Gastrocnemius medialis (tissue), 4 donors: ENCODE measurements around the gene KLF11. TPM values are rescaled to one million over a fixed set of nuclear protein-coding genes. Genes with fewer than 3 reads are reported as not detected.

ENCODE experiments used
- ATAC-seq, 2 donors: fragments of 150-250 bp; one replicate each; pipeline ENCODE4 v1.9.1; 2016
- DNase-seq, 2 donors: peaks; one replicate each; pipeline ENCODE4 v3.0.0-alpha.2; 2019
- H3K27ac ChIP-seq, 4 donors: fragments of 200-600 bp; sonication (generic); 1 replicate in 1 of 4; 2 replicates in 3 of 4; pipeline ENCODE4 v1.5.1; 2016 to 2018; ENCODE audit warnings: mild to moderate bottlenecking in 2 of 4, moderate library complexity in 1 of 4
- H3K27me3 ChIP-seq, 3 donors: fragments of 200-600 bp; sonication (generic) in 2 of 3; 1 replicate in 1 of 3; 2 replicates in 2 of 3; pipeline versions ENCODE4 v1.5.1 to v1.6.0; 2016 to 2019; ENCODE audit warnings: mild to moderate bottlenecking in 1 of 3, moderate library complexity in 1 of 3
- H3K36me3 ChIP-seq, 2 donors: fragments of 200-600 bp; sonication (generic) in 1 of 2; one replicate each; pipeline ENCODE4 v1.5.1; 2017 to 2018
- H3K4me1 ChIP-seq, 2 donors: fragments of 200-600 bp; sonication (generic) in 1 of 2; one replicate each; pipeline ENCODE4 v1.5.1; 2016 to 2017; ENCODE audit warnings: mild to moderate bottlenecking in 2 of 2
- H3K4me3 ChIP-seq, 4 donors: fragments of 200-600 bp; sonication (generic) in 3 of 4; 1 replicate in 1 of 4; 2 replicates in 3 of 4; pipeline ENCODE4 v1.5.1; 2016 to 2019; ENCODE audit warnings: mild to moderate bottlenecking in 2 of 4
- H3K9me3 ChIP-seq, 3 donors: fragments of 200-600 bp; sonication (generic) in 2 of 3; 1 replicate in 1 of 3; 2 replicates in 2 of 3; pipeline ENCODE4 v1.5.1; 2016 to 2019
- CTCF ChIP-seq, 5 experiments: fragments of 450-650 bp in 3 of 5; fragments of 200-600 bp in 2 of 5; sonication (generic) in 2 of 5; IDR thresholded peaks in 4 of 5; conservative IDR thresholded peaks in 1 of 5; 1 replicate in 4 of 5; 2 replicates in 1 of 5; pipeline ENCODE4 v1.5.1; 2016 to 2019; ENCODE audit warnings: antibody characterized with exemption in 5 of 5, mild to moderate bottlenecking in 3 of 5, moderate library complexity in 3 of 5
- POLR2A ChIP-seq, 2 donors: fragments of 450-650 bp; IDR thresholded peaks; one replicate each; pipeline ENCODE4 v1.6.1; 2017; ENCODE audit warnings: antibody characterized with exemption in 2 of 2, mild to moderate bottlenecking in 2 of 2, moderate library complexity in 2 of 2
- in situ Hi-C, 4 donors: fragments of 200-750 bp; cut with MboI; loops; one replicate each; pipeline versions ENCODE4 v1.15.0 to v1.8.0; 2017; ENCODE audit warnings: low sequenced_read_pairs in 4 of 4
- intact Hi-C: fragments of 100-400 bp; cut with DNase I; formaldehyde crosslinking; loops from one replicate; pipeline ENCODE4 v1.15.1; 2023; ENCODE audit warnings: low total_unique reads
- total RNA-seq, 4 donors: library from RNA; depleted of rRNA; stranded (reverse); fragments of >200 nt; gene quantifications; one replicate each; pipeline versions ENCODE4 v1.1.0 to v1.2.3, GENCODE V29; 2016

Gene KLF11
- total RNA-seq, 4 donors from 2014 or later = 7.6 to 18.3 (median 12.9) TPM

GRCh38 chr2:10022445-10022844 is 20.9 kb upstream of the KLF11 start:
- intact Hi-C loops = no loop called here
- Histone ChIP-seq H3K4me1 (no peaks in the 10 kb centered on the region), H3K9me3 (no peaks in the 10 kb centered on the region), H3K4me3 (no peak overlapping the region), H3K27ac (no peak overlapping the region), H3K27me3 (no peaks in the 10 kb centered on the region), H3K36me3 (no peaks in the 10 kb centered on the region)
- ATAC-seq = no peak
- in situ Hi-C loops = no loop called here
- TF ChIP-seq CTCF (IDR thresholded peaks at IDR 0.05 in 4 of 5, conservative IDR thresholded peaks at IDR 0.05 in 1 of 5) (no peak), POLR2A (IDR thresholded peaks at IDR 0.05) (no peak)
- no peak for DNase-seq

DNA sequence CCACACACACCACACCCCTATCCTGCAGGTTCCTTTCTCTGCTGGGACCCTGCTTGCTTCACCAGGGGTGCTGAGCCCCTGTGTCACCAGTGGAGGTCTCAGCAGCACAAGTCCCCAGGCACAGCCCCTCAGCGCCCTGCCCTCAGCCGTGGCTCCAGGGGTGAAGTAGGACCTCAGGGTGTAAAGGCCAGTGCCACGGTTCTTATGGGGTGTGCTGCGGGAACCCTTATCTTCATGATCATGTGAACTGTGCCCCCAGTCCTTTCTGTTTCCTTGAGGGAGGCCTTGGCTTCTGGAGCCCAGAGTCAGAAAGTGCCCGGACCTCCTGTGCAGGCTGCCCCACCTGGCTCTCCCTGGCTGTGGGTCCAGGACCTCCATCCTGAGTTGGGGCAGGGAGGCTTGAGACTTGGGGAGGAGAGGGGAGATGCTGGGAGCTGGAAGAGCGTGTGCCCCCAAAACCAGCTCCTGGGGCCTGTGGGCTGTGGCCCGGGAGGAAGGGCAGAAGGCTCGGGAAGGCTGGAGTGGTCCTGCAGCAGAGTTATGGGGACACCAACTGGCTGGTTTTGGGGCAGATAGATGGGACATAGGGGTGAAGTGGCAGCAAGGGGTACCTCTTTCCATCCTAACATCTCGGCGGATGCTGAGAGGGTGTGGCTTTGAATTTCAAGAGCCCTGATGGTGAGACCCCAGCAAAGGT is 20.2 kb upstream of the KLF11 start:
- in situ Hi-C loops = no loop called here
- no peaks in the 10 kb centered on the region for H3K36me3 ChIP-seq
- no peaks in the 10 kb centered on the region for H3K27me3 ChIP-seq
- TF ChIP-seq CTCF (IDR thresholded peaks at IDR 0.05 in 4 of 5, conservative IDR thresholded peaks at IDR 0.05 in 1 of 5) (no peak), POLR2A (IDR thresholded peaks at IDR 0.05) (no peak)
- no peaks in the 10 kb centered on the region for H3K4me1 ChIP-seq
- intact Hi-C loops = no loop called here
- ATAC-seq (no peak), DNase-seq (no peak)
- no peaks in the 10 kb centered on the region for H3K9me3 ChIP-seq
- no peak overlapping the region for H3K4me3 ChIP-seq
- no peak overlapping the region for H3K27ac ChIP-seq

DNA sequence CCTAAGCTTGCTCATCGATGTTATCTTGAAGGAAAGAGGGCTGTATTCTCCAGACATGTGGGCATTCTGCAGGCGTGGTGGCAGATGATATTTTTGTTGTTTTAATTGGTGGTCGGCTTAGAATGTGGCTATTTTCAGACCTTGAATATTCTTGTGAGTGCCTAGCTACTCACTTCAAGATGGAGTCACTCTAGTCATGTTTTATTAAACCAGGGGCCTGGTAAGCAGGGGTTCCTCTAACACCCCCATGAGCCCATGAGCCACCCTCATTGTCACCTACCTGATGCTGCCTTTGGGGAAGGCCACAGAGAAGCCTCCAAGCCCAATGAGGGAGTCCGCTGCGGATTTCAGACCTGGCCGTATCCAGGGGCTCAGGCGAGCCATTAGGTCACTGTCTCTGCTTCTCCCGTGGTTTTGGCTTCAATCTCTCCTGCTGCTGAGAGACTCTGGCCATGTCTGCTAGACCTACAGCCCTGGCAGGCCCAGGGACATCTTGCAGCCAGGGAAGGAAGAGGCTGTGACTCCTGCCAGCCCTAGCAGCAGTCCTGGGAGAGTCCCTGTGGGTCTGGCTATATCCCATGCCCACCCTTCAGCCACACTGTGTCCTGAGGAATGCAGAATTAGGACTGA is 16.3 kb upstream of the KLF11 start:
- Histone ChIP-seq H3K4me1 (peaks cover 0 to 13% of the 10 kb centered on the region in 2 donors), H3K27ac (no peak overlapping the region), H3K36me3 (no peaks in the 10 kb centered on the region), H3K27me3 (no peaks in the 10 kb centered on the region), H3K4me3 (no peak overlapping the region), H3K9me3 (no peaks in the 10 kb centered on the region)
- in situ Hi-C loops (loop anchor here in 2 of 4 donors (25.0 kb wide), 2 partner anchors 215 to 390 kb away; partner anchors contain the start of gene YWHAQ (in 1 of the 2)), intact Hi-C loops (no loop called here)
- no peak for DNase-seq
- ATAC-seq = no peak
- no peak for TF ChIP-seq POLR2A (IDR thresholded peaks at IDR 0.05)
- no peak for TF ChIP-seq CTCF (IDR thresholded peaks at IDR 0.05 in 4 of 5, conservative IDR thresholded peaks at IDR 0.05 in 1 of 5)

- Histone ChIP-seq H3K27ac (peak overlapping the region in 3 of 4 donors; percentile 20 to 65 (median 54)), H3K36me3 (no peaks in the 10 kb centered on the region), H3K27me3 (no peaks in the 10 kb centered on the region), H3K9me3 (no peaks in the 10 kb centered on the region), H3K4me3 (no peak overlapping the region), H3K4me1 (peaks cover 0 to 13% of the 10 kb centered on the region in 2 donors)
- intact Hi-C loops = no loop called here
- ATAC-seq = no peak
- TF ChIP-seq POLR2A (IDR thresholded peaks at IDR 0.05) (no peak), CTCF (IDR thresholded peaks at IDR 0.05 in 4 of 5, conservative IDR thresholded peaks at IDR 0.05 in 1 of 5) (no peak)
- in situ Hi-C loops = loop anchor here in 2 of 4 donors (25.0 kb wide), 2 partner anchors 215 to 390 kb away; partner anchors contain the start of gene YWHAQ (in 1 of the 2)
- no peak for DNase-seq
These were observed 15.6 kb upstream of the KLF11 start for GRCh38 chr2:10027660-10028330.
